HG02852 (cell line): ENCODE data around the gene SERF2.
A peak's percentile ranks its signal among the peaks of the same experiment; 100 is the strongest.
"Not testable (repeated sequence)": the region's sequence is repeated elsewhere in the genome, so short reads cannot be mapped to it uniquely, and the experiment has no call there.

ENCODE experiments used
- ATAC-seq: cut with Tn5 transposase; IDR thresholded peaks from one replicate; pipeline ENCODE4 v1.9.1; 2021; ENCODE audit warnings: mild to moderate bottlenecking, moderate library complexity; ENCODE audit not compliant: unreplicated experiment

SERF2 gene

GRCh38 chr15:43792761-43793476 lies 799 bp downstream of the SERF2 start:
- ATAC-seq, result no peak

DNA sequence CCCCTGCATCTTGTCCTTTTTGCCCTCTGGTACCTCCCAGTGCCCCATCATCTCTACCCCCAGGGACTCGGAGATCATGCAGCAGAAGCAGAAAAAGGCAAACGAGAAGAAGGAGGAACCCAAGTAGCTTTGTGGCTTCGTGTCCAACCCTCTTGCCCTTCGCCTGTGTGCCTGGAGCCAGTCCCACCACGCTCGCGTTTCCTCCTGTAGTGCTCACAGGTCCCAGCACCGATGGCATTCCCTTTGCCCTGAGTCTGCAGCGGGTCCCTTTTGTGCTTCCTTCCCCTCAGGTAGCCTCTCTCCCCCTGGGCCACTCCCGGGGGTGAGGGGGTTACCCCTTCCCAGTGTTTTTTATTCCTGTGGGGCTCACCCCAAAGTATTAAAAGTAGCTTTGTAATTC lies 1.5 kb downstream of the SERF2 start:
- ATAC-seq, result no peak

DNA sequence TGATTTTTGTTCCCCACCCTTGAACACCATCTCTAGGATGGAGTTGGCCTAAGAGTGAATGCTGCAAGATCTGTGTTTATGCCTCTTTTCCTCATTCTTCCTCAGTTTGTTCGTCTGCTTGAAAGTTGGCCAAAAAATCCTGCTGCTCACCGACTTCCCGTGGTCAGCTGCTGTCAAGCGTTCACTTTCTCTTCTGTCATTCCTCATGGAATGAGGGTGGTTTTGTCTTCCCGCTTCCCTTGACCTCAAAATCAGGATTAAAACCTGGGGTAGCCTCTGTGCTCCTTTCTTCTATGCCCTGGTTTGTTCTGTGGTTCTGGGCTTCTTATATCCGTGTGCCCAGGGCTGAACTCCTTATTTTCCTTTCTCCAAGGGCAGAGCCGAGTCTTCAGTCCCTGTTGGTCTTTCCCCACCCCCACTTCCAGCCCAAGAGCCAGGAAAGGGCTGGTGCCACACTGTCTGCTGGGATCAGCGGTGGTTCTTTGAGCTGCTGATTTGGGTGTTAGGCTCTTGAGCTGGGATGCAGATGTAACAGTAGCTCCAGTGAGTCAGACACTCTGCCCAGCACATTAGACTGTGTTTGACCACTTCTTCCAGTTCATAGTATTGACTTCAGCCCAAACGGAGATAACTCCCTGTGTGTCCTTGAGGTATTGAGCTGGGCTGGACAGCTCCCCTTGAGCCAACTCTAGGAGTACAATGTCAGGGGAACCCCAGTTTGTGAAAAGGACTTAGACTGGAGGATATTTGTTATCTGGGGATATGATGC lies 2.3 kb downstream of the SERF2 start:
- ATAC-seq, result no peak

- no peak for ATAC-seq
Observed at GRCh38 chr15:43795197-43795596, 3.1 kb downstream of the SERF2 start.

- ATAC-seq, result no peak
Observed at GRCh38 chr15:43795997-43796396, 3.9 kb downstream of the SERF2 start.

- ATAC-seq, result no peak
Observed at GRCh38 chr15:43796566-43796965, 4.4 kb downstream of the SERF2 start.

DNA sequence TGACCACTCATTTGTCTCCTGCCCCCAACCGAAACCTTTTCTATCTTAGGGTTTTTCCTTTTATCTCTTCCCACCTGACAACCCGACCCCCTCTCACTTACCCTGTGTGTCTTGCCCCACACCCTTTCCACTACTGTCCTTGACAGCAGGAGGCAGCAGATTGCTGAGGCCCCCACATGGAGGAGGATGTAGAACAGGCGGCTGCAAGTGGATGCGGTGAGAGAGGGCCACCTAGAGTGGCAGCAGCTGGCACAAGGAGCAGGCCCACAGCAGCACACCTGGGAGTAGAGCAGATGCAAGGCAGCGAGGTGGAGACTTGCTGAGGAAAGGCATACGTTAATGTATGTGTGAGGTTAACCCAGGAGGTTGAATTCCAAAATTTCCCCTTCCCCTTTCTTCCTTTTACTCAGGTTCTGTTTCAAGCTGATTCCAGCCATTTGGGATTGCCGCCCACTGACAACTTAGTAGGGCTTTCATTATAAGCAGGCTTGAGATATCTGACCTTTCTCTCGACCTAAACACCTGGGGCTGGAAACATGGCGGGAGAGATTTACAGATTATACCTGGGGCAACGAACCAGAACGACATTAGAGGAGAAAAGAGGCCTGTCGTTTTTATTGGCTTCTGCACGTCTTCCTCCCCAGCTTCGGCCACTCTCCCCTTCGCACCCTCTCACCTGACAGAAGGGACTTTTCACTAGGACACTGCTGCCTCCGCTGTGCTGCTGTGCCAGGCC lies 7.3 kb downstream of the SERF2 start:
- no peak for ATAC-seq

- no peak for ATAC-seq
Observed at GRCh38 chr15:43799945-43800285, 7.8 kb downstream of the SERF2 start, which contains the start of gene SERINC4. Gene SERINC4, minus strand, starts transcription at chr15:43800220. Its CDS starts 234 bp downstream, at chr15:43799986.

DNA sequence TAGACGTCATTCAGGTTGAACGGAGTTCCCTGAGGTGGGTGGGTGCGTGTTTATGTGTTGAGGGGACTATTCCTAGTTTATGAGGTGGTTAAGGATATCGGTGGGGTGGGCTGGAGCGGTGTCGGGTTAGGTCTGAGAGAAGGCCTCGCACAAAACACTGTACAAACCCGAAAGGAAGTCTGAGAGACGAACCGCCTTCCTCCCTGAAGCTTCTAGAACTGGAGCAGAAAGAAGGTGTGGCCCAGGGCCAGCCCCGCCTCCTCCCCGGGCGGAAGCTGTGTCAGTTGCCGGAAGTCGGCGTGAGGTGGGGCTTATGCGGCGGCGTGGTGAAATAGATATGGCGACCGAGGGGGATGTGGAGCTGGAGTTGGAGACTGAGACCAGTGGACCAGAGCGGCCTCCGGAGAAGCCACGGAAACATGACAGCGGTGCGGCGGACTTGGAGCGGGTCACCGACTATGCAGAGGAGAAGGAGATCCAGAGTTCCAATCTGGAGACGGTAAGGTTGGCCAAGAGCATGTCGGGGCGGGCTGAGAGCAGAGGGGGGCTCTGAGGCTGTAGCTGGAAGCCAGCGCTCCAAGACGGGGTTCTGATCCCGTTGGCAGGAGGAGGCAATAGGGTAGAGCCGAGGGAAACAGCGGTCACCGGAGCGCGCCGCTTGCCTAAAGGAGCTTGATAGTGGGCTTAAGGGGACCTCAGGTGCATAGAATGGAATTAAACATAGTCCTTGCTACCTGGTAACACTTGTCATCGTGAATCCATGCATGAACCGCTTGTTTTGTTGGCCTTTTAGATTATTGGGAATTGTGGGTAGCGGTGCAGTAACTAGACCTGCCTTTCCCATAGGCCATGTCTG lies 8.4 kb downstream of the SERF2 start, which contains the start of gene HYPK:
TSS of gene HYPK (plus strand) at position 314 of the 856 bp plus-strand sequence. CDS start at position 338, 24 bp downstream.
- peak; percentile 93 for ATAC-seq

DNA sequence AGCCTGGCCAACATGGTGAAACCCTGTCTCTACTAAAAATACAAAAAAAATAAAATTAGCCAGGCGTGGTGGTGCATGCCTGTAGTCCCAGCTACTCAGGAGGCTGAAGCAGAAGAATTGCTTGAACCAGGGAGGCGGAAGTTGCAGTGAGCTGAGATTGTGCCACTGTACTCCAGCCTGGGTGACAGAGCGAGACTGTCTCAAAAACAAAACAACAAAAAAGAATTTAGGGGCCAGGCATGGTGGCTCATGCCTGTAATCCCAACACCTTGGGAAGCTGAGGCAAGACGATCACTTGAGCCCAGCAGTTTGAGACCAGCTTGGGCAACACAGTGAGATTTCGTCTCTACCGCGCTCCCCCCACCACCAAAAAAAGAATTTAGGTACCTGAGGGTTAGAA lies 10.6 kb downstream of the SERF2 start:
- not testable (repeated sequence) for ATAC-seq

DNA sequence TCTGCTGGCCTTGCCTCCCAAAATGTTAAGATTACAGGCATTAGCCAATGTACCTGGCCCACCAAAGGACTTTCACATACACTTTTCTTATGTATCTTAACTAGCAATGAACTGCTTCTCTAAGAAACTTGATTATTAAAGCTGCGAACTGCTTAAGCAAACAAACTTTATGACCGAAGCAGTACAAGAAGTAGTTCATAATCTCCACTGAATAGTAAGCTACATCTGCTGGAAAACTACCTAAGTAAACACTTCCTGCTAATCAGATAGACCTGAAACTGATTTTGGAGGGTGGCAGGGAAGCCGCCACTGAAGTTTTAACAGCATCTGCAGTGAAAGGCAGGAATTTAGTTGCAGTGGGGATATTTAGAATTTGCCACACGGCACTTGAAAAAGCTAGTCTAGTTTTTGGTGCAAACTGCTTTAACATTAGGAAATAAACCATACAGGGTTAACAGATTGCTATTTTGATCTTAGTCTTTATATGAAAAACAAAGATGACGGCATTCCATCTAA lies 16.4 kb downstream of the SERF2 start:
- no peak for ATAC-seq

DNA sequence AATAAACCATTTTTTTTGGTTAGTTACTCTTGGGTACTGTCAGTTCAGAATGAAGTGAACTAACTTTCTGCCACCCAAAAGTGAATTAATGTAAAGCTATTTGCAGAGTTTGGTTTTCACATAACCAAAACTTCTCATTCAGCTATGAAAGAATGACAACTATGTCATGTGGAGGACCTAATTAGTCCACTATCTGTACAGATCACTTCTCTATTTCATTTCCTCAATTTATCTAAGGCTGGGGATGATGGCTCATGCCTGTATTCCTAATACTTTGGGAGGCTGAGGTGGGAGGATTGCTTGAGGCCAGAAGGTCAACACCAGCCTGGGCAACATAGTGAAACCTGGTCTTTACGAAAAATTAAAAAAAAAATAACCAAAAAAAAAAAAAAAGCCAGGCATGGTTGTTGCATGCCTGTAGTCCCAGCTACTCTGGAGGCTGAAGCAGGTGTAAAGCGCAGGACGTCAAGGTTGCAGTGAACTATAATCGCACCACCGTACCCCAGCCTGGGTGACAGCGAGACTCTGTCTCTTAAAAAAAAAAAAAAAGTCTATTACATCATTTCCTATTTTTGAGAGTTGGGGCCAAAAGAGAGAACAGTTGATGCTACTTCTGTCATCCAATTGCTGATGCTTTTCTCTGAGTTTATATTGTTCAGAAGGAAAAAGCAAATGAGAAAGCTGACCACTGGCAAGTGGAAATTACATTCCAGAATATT lies 17.0 kb downstream of the SERF2 start:
- ATAC-seq, result no peak

DNA sequence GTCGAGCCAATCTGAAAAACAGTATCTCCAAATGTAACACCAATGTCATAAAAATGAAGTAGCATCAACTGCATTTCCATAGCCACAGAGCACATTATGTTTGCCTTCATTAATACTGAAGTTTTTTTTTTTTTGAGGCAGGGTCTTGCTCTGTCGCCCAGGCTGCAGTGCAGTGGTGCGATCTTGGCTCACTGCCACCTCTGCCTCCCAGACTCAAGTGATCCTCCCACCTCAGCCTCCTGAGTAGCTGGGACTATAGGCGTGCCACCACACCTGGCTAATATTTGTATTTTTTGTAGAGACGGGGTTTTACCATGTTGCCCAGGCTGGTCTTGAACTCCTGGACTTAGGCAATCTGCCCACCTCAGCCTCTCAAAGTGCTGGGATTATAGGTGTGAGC lies 22.9 kb downstream of the SERF2 start:
- ATAC-seq, result not testable (repeated sequence)

DNA sequence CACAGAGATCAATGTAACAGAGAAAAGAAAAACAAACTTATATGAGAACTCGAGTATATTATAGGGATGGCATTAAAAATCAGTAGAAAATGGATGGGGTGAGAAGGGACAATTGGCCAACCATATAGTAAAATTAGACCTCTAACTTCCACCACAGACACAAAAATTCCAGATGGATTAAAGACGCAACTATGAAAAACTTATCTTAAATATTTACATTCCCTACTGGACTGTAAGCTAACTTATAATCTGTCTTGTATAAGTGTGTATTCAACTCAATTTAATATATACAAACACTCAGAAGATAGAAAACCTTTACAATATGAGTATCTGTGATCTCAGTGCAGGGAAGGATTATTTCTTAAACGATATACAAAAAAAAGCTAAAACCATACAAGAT lies 29.4 kb downstream of the SERF2 start:
- no peak for ATAC-seq

DNA sequence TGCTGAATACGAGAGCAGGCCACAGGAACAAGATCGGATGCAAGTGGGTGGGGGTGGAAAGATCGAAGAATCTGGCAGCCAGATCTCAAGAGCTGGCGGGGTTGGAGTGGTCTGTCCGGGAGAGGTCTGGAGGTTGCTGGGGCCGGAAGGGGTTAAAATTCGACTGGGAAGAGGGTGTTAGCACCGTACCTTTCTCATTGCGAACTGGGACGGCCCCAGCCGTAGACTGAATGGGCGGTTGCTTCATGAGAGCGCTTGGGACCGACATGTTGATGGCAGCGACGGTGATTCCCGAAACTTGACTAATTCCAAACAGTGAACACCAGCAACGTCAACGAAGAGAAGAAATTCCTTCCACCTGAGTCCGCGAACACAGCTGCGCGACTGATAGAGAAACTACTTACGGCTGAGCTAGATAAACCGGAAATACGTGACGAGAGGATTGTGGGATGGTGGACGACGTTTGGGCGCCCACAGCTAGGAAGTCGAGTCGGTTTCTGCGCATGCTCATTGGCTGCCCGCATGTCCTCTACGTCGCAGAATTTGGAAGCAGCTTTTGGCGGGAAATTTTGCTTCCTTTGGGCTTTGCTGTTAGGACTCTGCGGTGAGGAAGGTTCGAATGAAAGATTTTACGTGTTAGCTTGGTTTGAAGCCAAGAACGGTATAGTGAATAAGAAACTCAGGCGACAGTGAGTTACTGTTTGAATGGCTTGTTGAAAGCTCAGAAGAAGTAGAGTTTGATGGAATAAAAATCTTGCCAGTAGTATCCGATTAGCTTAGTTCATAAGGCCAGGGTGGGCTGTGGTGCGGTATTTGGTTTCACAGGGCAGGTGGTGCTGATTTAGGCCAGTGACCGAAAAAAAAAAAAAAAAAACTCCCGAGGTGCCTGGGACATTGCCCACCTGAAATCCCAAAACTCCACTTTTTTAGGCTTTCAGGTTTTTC lies 32.5 kb downstream of the SERF2 start, which contains the start of gene MFAP1:
TSS of gene MFAP1 (minus strand) at position 389 of the 945 bp plus-strand sequence. CDS start at position 268, 121 bp downstream.
- ATAC-seq, result peak; percentile 75

DNA sequence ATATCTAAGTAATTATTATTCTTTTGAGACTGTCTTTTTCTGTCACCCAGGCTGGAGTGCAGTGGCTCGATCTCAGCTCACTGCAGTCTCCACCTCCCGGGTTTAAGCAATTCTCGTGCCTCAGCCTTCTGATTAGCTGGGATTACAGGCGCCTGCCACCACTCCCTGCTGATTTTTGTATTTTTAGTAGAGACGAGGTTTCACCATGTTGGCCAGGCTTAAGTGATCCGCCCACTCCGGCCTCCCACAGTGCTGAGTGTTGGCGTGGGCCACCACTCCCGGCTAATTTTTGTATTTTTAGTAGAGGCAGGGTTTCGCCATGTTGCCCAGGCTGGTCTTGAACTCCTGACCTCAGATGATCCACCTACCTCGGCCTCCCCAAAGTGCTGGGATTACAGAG lies 33.2 kb downstream of the SERF2 start:
- not testable (repeated sequence) for ATAC-seq

- ATAC-seq, result no peak
Observed at GRCh38 chr15:43826029-43826507, 33.9 kb downstream of the SERF2 start.
